SW480 (cell line): ENCODE results near the gene RXYLT1.

Experiments
- DNase-seq: peaks from one replicate; pipeline ENCODE4 v3.0.0-alpha.2; 2016; ENCODE audit warnings: low spot score

Gene RXYLT1

GRCh38 chr12:63843254-63843720, 63.6 kb downstream of the RXYLT1 start:
- peak; percentile 5 for DNase-seq

- DNase-seq = peak; percentile 85
These were observed 64.1 kb downstream of the RXYLT1 start for GRCh38 chr12:63843721-63844390.

GRCh38 chr12:63844391-63845341, 65.0 kb downstream of the RXYLT1 start, which contains the start of gene SRGAP1:
Gene SRGAP1 (plus strand): TSS chr12:63844700. CDS start chr12:63844817, 117 bp downstream.
- DNase-seq = peak; percentile 48

GRCh38 chr12:63845726-63846125, 66.0 kb downstream of the RXYLT1 start:
- DNase-seq = peak; percentile 75

DNA sequence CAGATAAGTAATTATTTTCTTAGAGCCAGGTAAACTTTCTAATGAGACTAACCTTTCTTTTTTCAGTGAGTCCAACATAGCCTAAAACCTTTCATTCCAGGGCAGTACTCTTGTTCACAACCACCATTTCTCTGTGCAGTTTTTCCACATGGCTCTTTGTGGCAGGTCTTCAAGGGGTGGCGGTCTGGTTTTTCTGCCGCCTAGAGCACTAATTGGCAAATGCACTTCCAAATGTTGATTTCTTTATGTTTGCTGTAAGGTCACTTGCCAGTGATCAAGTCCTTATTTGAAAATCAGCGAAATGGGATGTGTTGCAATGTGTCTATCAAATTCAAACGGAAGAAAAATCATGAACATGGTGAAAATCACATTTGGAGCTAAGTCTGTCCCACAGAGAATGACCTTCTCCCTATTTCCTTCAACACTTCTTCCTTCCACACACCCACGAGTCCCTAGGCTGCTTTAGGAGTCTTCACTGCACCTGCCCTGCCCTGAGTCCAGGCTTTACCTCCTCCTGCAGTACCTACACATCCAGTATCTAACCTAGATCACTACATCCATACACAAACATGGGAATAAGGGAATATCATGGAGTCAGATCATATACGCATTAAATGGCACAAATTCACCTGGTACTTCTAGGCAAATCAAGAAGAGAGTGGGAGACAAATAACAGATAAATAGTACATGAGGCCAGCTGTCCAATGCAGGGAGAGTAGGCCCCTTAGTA, 66.7 kb downstream of the RXYLT1 start:
- no peak for DNase-seq

- no peak for DNase-seq
These were observed 68.7 kb downstream of the RXYLT1 start for GRCh38 chr12:63848450-63848849.

DNA sequence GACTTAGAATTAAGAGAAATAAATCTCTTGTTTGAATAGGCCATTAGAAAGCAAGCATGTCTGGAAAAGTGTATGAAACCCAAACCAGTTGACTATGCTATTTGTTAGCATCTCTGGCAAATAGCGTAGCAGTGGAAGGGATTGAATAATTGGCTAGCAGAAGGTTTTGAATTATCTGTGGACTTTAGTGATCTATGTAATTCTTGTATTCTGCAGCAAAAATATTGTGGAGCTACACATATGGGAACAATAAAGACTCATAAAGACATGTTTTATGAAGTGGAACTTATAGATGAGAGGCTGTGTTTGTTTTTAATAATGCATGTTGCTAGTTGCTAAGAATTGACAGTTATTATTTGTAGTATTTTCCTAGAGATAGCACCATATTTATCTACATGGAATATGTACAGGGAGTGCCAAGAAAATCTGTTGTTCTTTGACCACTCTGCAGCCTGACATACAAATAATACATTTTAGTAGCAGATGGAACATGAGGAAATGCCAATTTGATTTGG, 69.5 kb downstream of the RXYLT1 start:
- no peak for DNase-seq

DNA sequence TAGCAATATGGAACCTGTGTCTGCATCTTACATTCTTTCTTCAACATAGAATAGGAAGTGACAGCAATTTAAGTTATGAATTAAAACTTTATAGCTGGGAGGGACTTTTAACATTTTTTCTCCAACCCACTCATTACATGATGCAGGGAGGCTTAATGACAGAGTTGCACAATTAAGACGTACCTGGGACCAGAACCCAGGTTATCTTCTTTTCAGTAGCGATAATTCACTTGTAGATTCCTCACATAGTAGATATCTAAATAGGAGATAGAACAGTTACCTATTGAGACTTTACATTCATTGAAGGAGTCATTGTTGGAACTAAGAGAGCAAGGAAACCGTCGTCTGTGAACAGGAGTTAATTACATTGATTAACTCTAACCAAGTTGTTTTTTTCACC, 69.9 kb downstream of the RXYLT1 start:
- DNase-seq = no peak

GRCh38 chr12:63853978-63854377, 74.3 kb downstream of the RXYLT1 start:
- DNase-seq = no peak

- no peak for DNase-seq
These were observed 75.6 kb downstream of the RXYLT1 start for GRCh38 chr12:63855299-63855698.

DNA sequence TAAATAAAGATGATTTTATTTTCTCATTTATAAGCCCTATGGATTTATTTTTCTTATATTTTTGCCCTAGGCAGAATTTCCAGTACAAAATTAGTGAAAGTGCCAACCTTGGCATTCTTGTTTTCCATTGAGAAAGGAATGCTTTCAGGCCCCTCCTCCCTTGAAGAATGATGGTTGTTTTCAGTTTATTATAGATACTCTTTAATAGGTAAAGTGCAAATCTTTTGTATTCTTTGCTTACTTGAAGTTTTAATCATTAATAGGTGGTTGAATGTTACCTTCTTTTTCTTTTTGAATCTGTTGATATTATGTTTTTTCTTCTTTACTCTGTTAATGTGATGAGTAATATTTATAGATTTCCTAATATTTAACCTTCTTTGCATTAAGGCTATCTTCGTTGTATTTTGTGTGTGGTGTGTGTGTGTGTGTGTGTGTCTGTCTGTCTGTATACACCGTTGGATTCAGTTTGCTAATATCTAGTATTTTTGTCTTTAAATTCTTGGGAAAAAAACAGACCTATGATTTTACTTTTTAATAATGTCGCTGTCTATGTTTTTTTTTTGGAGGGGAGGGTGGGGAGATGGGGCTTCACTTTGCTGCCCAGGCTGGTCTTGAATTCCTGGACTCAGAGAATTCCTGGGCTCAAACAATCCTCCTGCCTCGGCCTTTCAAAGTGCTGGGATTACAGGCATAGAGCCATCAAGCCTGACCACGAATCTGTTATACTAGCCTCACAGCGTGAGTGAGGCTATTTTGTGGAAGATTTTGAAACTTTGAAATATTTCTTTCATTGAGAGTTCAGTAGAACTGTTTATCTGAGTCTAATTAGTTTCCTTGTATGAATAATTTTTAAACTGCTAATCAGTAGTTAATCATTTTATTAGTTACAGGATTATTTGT, 78.3 kb downstream of the RXYLT1 start:
- no peak for DNase-seq
